GM12878 (cell line): ENCODE measurements around the gene RASGRF2.

Experiments used
- CBFB ChIP-seq: IDR thresholded peaks from 2 replicates; pipeline ENCODE4 v1.6.1; 2016; ENCODE audit warnings: antibody characterized with exemption, low read depth
- CREB1 ChIP-seq: IDR thresholded peaks from 2 replicates; pipeline ENCODE4 v1.6.1; 2012; ENCODE audit warnings: low read depth, mild to moderate bottlenecking, inconsistent platforms
- EP300 ChIP-seq, 2 experiments: fragments of 150-350 bp in 1 of 2; IDR thresholded peaks; 2 replicates each; pipeline ENCODE4 v1.6.1; 2011 to 2012; ENCODE audit warnings: low read depth in 2 of 2, low read length in 2 of 2, borderline replicate concordance in 1 of 2, improper control_type of control experiment in 1 of 2, inconsistent platforms in 1 of 2; ENCODE audit not compliant: control insufficient read depth in 1 of 2
- EZH2 ChIP-seq: IDR thresholded peaks from 2 replicates; pipeline ENCODE4 v1.6.1; 2012; ENCODE audit warnings: low read depth, mild to moderate bottlenecking, control low read depth, inconsistent platforms, low read length, borderline replicate concordance; ENCODE audit not compliant: control insufficient read depth
- FOS ChIP-seq: IDR thresholded peaks from 3 replicates; pipeline ENCODE4 v1.6.1; 2011; ENCODE audit warnings: borderline replicate concordance; ENCODE audit not compliant: insufficient read length; ENCODE audit errors: extremely low read depth
- ZNF217 ChIP-seq: fragments of 450-650 bp; IDR thresholded peaks from 2 replicates; pipeline ENCODE4 v1.6.1; 2017; ENCODE audit warnings: antibody characterized with exemption, mild to moderate bottlenecking

- TF ChIP-seq EZH2 (no peak), ZNF217 (no peak), FOS (no peak), EP300 (IDR thresholded peaks at IDR 0.05; ENCODE audit: borderline replicate concordance in 1 of 2, control insufficient read depth in 1 of 2, low read depth in 2 of 2, low read length in 2 of 2) (no peak), CBFB (no peak), CREB1 (no peak)
Measured at GRCh38 chr5:81081461-81081835, 121.3 kb downstream of the RASGRF2 start.
